GM19099 (cell line): ENCODE measurements around the gene WNT2B.

Experiments
- POLR2A ChIP-seq: IDR thresholded peaks from 3 replicates; pipeline ENCODE4 v1.6.1; 2011; ENCODE audit warnings: low read depth; ENCODE audit not compliant: insufficient read length; ENCODE audit errors: extremely low read depth

WNT2B gene

GRCh38 chr1:112508278-112509004 lies at the start of gene WNT2B:
WNT2B (plus strand) TSS chr1:112508965; CDS start chr1:112509263, 298 bp downstream.
- no peak for TF ChIP-seq POLR2A

GRCh38 chr1:112460615-112461014 lies 48.1 kb upstream of the WNT2B start:
- TF ChIP-seq POLR2A: no peak

GRCh38 chr1:112461200-112461871 lies 47.4 kb upstream of the WNT2B start:
- TF ChIP-seq POLR2A: no peak

GRCh38 chr1:112462953-112463279 lies 45.8 kb upstream of the WNT2B start:
- no peak for TF ChIP-seq POLR2A

GRCh38 chr1:112464501-112464900 lies 44.3 kb upstream of the WNT2B start:
- no peak for TF ChIP-seq POLR2A

- no peak for TF ChIP-seq POLR2A
Measured at GRCh38 chr1:112465122-112465521, 43.6 kb upstream of the WNT2B start.

- TF ChIP-seq POLR2A: no peak
Measured at GRCh38 chr1:112466078-112466660, 42.6 kb upstream of the WNT2B start.

- TF ChIP-seq POLR2A: no peak
Measured at GRCh38 chr1:112470966-112471365, 37.8 kb upstream of the WNT2B start.

- no peak for TF ChIP-seq POLR2A
Measured at GRCh38 chr1:112472142-112472541, 36.6 kb upstream of the WNT2B start.

GRCh38 chr1:112477550-112477949 lies 31.2 kb upstream of the WNT2B start:
- TF ChIP-seq POLR2A: no peak

GRCh38 chr1:112478314-112478713 lies 30.5 kb upstream of the WNT2B start:
- no peak for TF ChIP-seq POLR2A

- no peak for TF ChIP-seq POLR2A
Measured at GRCh38 chr1:112488141-112488540, 20.6 kb upstream of the WNT2B start.

GRCh38 chr1:112492076-112492475 lies 16.7 kb upstream of the WNT2B start:
- no peak for TF ChIP-seq POLR2A

GRCh38 chr1:112493351-112493750 lies 15.4 kb upstream of the WNT2B start:
- no peak for TF ChIP-seq POLR2A

- TF ChIP-seq POLR2A: no peak
Measured at GRCh38 chr1:112496290-112496689, 12.5 kb upstream of the WNT2B start.
